Stimulated activated CD8-positive, alpha-beta memory T cell treated with anti-CD3 and anti-CD28 coated beads, Interleukin-12 subunit alpha, Interleukin-12 subunit beta, amount 100 ng/mL, for 1 hour (primary cell): ENCODE measurements around the gene VWA1.

ENCODE experiments used
- DNase-seq: peaks from one replicate; pipeline ENCODE4 v3.0.0-alpha.2; 2020; ENCODE audit warnings: low read depth

The VWA1 gene, protein sequence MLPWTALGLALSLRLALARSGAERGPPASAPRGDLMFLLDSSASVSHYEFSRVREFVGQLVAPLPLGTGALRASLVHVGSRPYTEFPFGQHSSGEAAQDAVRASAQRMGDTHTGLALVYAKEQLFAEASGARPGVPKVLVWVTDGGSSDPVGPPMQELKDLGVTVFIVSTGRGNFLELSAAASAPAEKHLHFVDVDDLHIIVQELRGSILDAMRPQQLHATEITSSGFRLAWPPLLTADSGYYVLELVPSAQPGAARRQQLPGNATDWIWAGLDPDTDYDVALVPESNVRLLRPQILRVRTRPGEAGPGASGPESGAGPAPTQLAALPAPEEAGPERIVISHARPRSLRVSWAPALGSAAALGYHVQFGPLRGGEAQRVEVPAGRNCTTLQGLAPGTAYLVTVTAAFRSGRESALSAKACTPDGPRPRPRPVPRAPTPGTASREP

DNA sequence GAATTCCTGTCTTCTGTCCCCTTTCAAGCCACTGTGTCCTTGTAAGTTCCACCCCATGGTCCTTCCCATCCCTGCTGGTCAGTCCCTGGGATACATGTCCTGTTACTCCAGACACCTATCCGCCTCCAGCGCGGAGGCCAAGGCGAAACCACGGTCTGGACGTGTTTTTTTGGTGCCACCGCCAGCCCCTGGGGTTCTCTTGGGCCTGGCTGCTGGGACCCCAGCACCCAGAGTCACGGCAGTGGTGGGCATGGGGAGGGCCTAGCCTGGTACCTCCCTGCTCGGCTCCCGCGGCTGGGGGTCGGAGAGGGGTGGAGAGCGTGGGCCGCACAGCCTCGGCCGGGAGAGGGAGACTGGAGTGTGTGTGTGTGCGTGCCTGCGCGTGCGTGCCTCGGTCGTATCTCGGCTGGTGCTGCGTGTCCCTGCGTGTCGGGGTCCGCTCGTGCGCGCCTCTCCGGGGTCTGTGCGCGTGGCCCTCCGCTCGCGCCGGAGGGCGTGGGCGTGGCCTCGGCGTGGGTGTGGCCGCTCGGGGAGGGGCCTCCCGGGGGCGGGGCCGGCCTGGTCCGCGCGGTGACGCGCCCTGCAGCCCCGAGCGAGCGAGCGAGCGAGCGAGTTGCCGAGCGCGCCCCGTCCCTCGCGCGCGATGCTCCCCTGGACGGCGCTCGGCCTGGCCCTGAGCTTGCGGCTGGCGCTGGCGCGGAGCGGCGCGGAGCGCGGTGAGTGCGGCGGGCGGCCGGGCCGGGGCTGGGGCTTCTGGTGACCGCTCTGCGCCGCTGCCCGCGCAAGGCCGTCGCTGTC lies at the start of gene VWA1:
Gene VWA1 (plus strand): TSS at position 585 of the 798 bp plus-strand sequence. CDS start 59 bp downstream, at position 644.
- DNase-seq = peak; percentile 20

DNA sequence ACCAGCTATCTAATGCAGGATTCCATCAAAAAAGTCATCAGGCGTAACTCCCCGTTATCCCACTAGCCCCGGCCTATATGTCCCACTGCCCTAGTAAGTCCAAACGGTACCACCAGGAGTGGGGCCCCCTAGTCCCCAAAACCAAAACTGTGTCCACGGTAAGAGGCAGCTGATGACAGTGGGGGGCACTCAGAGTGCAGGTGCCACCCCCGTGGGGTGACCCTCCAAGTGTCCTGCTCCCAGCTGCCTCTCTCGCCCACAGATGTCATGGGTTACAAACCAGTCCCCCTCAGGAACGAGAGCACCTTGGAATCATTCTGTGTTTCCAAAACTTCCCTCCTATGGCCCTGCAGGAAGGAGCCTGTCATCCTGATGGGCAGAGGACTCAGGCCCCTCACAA lies 49.6 kb upstream of the VWA1 start:
- no peak for DNase-seq

DNA sequence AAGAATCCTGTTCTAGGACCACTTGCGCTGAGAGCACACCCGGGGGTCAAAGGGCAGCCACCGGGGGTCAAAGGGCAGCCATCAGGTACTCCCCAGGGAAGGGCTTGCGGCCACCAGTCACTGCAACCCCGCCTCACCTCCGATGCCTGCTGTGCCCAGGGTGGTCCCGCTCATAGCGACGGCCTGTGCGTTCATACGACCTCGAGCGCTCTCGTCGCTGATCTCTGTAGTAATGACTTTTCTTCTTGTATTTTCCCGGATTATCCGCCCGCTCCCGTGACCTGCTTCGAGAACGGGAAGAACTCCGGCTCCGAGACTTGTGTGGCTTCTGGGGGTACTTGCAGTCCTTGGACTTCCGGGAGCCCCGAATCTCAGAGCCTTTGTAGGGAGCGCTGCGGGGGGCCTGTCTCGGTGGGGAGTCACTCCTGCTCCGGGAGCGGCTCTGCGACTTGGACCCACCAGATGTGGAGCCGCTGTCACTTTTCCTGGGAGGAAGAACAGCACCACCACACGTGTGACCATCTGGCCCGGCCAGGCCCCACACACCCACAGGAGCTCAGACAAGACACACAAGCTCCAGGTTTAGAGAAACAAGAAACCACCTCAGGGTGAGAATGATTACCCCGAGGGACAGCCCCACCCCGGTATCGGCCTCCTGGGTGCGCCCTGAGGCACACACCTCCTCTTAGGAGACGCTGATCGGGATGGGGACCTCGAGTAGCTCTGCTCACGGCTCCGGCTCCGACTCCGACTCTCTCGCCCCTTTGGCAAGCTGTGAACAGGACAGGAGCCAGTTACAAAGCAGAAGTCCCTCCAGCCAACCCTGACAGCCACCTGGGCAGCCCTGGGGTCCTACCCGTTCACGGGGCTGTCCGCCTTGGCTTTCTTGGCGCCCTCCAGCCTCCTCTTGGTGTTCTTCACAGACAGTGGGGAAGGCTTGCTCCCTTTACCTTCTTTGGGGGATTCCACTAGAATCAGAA lies 48.1 kb upstream of the VWA1 start:
- no peak for DNase-seq

DNA sequence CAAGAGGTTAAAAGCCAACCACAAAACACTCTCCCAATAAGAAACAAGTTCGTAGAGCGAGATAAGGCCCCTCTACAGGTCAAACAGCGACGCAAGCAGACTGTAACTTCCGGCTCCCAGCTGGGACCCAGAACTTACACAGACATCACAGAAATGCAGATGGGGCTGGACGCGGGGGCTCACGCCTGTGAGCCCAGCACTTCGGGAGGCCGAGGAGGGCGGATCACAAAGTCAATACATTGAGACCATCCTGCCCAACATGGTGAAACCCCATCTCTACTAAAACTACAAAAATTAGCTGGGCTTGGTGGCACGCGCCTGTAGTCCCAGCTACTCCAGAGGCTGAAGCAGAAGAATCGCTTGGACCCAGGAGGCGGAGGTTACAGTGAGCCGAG lies 47.4 kb upstream of the VWA1 start:
- no peak for DNase-seq

GRCh38 chr1:1390675-1391074 lies 44.8 kb upstream of the VWA1 start:
- no peak for DNase-seq

DNA sequence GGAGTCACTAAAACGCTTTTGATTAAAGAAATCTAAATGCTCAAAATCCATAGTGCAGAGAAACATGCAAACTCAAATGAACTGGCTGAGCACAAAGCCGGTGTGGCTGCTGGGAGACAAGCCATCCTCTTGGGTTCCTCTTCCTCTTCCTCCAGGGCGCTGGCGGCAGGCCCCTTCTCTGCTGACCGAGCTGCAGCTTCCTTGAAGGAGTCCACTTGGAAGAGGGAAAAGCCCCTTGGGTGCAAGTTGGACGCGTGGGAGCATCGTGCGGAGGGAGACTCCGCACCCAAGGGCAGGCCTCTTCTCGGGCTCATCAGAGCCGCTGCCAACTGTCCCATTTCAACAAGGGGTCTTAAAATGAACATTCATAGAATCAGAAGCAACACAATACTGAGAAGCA lies 44.3 kb upstream of the VWA1 start:
- DNase-seq = no peak

DNA sequence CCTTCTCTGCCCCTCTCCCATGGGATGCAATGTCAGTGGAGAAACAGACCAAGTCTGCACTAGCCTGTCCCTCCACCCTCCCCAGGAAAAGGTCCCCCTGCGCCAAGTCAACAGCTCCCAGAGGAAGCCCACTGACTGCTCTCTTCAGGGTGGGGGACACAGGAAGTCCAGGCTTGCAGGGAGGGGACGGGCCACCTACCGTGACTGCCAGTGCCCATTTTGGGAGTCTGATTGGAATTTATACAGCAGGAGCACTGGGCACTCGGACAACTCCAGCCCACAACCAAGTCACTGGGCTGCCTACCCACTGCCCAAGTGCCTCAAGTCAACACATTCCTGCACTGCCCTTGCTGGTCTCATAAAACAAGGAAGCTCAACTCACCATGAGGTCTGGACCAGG lies 42.5 kb upstream of the VWA1 start:
- DNase-seq = no peak

GRCh38 chr1:1393428-1393827 lies 42.1 kb upstream of the VWA1 start:
- DNase-seq = no peak

DNA sequence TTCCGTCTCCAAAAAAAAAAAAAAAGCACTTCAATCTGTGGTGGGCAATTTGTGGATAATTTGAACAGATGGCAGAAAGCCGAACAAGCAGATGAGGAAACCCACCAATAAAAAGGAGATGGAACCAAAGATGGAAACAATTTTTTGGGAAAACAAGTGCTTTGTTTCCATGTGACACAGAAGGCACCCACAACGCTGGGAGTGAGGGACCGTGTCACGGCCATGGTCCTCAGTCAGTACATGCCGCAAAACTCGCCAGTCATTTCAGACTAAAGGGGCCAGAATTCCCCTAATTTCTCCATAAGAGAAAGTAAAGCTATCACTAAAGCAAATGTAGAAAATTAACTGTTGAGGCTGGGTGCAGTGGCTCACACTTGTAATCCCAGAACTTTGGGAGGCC lies 41.4 kb upstream of the VWA1 start:
- DNase-seq = no peak

GRCh38 chr1:1395166-1395565 lies 40.3 kb upstream of the VWA1 start:
- no peak for DNase-seq

- DNase-seq = no peak
Observed at GRCh38 chr1:1397839-1398523, 37.5 kb upstream of the VWA1 start.

DNA sequence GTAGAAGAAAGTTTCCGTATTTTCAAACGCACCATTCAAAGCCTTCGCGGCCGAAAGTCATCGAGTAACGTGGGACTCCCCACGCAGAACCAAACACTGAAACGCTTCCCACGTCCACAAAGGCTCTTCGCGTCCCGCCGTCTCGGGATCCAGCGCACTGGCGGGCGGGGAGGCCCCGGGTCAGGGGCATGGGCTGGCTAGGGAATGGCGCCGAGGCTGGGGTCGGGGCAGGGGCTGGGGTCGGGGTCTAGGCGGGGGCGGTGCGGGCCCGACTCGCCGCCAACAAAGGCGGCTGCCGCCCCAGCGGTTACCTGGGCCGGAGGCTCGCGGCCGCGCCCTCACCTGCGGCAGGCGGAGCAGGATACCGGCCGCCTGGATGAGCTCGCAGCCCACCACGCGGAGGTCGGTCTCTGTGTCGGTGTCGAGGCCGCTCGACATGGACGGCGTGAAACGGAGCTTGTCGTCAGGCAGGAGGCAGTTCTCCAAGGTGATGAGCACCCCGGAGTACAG lies 36.8 kb upstream of the VWA1 start:
- no peak for DNase-seq

DNA sequence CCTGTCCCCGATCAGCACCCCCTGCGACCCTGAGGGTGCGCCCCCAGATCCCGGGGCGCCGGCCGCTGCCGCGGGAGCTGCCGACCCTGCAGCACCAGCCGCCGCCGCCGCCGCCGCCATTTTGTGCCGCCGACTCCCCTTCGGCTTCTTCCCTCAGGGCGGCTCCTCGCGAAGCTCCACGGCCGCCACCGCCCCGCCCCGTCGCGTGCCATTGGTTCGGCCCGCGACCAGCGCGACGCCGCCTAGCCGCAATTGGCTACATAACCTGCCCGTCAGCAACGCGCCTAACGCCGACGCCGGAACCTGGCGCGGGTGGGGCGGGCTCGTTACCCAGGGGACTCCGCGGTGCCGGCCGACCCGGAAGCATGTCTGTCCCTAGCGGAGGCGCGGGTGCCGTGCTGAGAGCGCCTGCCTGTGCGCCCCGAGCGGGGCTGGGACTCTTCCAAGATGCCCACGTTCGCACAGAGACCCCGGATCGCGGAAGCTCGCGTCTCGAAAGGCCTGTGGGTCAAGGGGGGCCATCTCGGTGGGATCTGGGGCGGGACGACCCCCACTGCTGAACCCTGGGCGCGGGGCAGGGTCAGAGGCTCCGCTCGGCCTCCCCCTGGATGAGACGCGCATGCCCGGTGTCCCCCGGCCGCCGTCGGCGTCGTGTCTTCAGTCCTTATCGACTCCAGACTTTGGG lies 36.2 kb upstream of the VWA1 start, which contains the start of gene CCNL2:
Gene CCNL2 (minus strand): TSS at position 149 of the 685 bp plus-strand sequence. CDS start 29 bp downstream, at position 120.
- DNase-seq = peak; percentile 98

DNA sequence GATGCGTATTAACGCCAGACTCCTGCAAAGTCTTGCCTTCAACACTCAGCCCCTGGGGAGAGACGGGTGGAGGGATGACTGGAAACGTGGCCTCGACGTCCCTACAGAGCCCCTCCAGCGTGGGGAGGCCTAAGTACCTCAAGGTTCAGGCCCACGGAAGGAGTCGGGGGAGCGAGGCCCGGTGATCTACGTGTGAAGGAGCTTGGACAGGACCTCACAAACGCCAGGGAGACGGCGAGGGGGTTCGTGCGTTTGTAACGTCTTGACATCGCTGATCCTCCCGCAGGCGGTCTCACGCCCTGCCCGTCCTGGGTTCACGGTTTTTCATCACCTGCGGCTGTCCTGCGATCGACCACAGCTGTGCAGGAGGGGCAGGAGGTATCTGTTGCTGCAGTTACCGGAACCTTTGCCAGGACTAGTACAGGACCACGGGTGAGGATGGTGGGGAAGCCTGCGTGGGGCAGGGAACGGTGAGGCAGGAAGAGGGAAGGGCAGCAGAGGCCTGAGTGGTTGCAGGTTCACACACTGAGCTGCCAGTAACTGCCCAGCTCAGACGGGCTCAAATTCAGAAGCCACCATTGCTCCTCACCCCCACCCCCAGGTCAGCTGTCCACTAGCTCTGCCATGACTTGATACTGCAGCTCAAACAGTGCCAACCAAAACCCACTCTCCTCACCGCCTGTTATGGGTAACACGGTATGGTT lies 35.5 kb upstream of the VWA1 start:
- DNase-seq = no peak

DNA sequence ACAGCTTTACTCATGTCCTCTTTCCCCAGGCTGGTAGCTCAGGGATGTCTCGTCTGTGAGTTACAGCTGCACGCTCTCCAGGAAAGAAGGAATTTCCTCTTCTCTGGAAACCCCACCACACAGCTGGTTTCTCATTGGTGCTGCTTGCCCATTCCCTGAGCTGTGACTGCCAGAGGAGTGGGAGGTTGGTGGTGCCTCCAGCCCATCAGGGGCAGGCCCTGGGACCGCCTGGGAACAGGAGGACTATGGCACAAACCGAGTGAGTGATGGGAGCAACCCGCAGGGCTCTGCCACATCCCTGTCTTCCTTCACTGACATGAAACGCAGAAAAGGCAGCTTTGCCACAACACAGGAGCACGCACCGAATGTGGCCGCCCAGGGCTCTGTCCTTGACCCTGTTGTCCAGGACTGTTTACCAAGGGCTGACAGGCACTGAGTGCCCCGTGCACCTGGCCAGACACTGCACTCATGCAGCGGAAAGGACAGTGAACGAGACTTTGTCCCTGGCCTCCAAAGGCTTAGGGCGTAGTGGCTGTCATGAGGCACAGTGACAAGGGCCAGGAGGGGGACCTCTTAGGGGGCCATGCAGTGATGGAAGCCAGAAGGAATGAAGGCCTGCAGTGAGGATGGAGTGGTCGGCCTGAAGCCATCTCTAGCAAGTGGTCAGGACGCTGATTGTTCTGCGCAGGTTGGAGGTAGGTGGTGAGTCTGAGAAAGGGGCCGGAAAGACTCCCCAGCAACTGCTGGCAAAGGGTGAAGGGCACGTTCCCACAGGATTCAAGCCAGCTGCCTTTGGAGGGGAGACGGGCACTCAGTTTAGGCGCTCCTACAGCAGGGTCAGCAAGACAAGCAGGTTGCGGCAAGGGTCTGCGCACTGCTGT lies 34.7 kb upstream of the VWA1 start:
- DNase-seq = no peak

GRCh38 chr1:1401457-1402010 lies 34.0 kb upstream of the VWA1 start:
- DNase-seq = no peak

DNA sequence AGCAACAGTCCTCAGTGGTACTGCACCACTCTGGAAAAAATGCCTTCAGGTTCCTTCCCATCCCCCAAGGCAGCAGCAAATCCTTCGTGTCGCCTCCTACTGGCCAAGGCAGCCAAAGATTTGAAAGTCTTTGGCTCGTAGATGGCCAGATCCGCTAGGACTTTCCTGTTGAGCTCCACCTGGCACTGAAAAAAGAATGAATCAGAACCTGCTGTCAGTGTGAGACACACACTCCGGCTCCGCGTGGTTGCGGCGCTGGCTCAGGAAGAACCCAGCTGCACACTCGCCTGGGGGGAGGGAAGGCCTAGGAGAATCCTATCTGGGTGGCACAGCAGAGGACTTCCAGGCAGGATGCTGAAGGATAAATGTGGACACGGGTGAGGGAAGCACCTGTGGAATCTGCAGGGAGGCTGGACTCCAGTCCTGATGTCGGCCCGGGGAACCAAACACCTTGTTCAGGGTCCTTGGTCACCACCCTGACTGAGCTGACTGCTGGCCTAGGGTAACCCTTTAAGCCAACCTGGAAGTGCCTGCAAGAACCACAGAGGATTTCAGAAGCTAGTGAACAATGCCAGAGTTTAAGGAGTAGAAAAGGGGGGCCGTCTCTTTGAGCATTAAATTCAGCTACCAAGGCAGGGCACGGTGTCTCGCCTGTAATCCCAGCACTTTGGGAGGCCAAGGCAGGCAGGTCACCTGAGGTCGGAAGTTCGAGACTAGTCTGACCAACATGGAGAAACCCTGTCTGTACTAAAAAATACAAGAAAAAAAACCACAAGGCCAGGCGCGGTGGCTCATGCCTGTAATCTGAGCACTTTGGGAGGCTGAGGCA lies 33.2 kb upstream of the VWA1 start:
- no peak for DNase-seq
